IPS DF 4.7 (cell line): ENCODE results near the gene CTIF.

Experiments
- DNase-seq: peaks from one replicate; pipeline ENCODE4 v3.0.0-alpha.2; 2013; ENCODE audit warnings: low spot score; ENCODE audit errors: extremely low read depth

The CTIF gene

DNA sequence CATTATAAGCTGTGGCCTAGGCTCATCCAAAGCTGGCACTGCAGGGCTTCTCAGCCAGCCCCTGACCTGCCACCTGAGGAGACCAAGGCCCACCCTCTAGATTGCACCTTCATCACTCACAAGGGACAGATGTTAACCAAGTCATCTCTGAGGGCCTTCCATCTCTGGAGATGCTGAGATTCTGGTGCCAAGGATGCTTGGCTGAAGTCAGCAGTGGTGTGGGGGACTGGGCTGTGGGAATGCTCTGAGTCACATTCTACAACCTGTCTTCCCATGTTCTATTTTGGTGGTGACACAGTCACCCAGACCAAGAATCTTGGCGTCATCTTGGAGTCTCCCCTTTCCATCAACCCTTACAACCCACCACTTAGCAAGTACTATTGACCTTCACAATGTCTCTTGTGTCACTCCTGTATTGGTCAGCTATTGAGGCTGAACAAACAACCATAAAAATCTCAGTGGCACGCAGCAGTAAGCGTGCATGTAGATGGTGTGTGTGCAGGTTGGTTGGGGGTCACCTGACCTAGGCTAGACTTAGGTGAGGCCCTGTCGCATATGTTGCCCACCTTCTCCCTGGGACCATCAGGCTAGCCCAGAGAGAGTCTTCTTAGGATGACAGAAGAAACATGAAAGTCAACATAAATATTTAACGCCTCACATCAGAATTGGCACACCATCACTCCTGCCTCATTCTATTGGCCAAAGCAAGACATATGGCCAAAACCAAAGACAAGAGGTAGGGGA is 276.9 kb downstream of the CTIF start:
- DNase-seq = no peak

DNA sequence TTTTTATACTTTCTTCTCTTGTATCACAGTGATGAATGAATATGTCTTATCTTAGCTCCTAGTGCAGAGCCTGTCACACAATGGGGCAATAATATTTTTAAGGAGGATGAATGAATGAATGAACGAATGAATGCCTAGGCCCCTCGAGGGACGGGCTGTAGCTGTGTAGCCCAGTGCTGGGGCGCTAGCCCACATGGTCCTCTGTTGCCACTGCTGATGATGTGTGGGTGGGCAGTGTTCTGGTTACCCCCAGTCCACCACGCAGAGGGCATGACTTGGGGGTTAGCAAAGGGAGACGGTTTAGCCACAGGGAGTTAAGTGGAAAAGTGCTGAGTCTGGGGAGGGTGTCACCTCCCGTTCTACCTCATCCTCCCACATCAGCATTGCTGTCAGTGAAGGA is 277.7 kb downstream of the CTIF start:
- no peak for DNase-seq

DNA sequence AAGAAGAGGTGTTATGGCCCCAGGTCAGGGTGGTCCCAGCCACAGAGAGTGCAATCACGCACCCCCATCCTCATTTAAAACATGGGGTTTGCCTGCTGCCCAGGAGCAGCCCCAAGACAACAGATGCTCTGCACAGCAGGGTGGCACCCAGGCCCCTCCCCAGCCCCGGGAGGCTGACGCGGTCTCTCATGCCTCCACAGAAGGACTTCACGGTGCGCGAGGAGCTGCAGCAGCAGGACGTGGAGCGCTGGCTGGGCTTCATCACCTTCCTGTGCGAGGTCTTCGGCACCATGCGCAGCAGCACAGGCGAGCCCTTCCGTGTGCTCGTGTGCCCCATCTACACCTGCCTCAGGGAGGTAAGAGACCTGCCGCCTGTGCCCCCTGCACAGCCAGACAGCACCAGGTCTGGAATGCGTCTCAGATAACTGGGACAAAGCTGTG is 278.2 kb downstream of the CTIF start:
- no peak for DNase-seq

DNA sequence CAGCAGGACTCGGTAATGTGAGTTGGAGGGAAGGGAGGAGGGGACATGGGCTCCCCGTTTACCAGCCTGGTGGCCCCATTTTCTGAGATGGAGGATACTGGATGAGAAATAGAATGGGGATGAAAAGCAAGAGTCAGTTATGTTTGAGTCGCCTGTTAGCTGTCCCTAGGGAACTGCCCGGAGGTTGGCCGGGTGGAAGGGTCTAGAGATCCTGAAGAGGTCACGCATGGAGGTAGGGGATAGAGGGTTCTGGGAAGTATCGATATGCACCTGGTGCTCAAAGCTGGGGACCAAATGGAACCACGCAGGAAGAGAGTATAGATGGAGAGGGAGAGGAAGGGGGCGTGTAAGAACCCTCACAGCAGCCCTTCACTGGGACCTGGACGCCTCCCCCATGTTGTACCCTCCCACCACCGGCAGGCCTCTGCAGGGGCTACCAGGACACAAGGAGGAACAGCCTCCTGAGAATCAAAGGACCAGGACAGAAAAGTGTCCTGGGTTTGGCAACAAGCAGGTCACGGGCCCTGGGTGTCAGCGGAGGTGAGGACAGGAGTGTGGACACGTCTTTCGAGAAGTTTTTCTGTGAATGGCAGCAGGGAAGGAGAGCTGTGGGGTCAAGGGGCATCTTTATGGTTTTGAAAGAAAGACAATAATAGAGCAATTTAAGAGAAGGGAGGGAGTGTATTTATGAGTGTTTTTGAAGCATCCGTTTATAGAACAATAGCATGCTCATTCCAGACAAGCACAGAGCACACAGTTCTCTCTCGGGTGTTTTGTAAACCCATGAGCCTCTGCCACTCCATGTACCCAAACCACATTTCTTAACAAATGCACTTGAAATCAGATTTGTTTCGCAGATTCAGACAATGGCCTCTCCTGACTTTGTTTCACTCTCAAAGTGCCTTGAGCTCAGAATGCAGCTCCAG is 279.8 kb downstream of the CTIF start:
- DNase-seq = no peak

DNA sequence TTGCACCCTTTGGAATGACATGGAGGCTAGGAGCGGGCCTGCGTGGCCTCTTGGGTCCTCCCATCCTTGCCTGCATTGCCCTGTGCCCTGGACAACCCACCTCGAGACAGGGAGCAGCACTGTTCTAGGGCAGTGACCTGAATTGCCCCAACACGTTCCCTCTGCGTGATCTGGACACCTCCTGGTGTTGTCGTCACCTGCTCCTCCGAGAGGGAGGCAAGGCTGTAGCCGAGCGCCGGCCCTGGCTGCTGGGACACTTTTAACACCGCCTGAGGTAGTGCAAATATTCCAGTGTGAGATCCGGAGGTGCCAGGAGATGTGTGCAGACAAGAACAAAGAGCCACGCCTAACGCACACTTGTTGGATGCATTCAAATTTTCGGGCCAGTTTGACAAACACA is 280.4 kb downstream of the CTIF start:
- no peak for DNase-seq

DNA sequence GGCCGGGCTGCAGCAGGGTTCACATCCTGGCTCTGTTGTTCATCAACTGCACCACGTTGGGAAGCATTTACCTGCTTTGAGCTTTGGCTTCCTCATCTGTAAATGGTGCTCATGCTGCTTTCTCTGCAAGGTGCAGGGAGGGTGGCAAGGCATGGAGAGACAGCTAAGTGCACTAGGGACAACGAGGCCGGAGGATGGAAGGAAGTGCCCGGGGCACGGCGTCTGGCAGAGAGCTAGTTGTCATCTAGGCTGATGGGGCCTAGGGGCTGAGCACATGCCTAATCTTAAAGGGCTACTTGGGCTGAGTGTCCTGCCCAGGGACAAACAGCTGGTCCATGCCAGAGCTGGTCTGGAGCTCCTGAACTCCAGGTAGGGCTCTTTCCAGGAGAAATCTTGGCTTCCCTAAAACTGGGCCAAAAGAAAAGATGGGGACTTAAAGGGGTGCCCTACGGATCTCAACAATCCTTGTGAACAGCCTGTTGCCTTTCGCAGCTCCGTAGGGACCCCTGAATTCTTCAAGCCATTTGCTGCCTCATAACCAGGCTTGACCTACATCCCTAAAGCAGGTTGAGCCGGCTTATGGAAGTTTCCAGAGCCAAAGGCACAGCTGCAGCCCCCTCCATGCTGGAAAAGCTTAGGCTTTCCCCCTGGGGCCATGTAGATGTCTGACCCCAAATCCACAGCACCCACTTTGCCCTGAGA is 281.1 kb downstream of the CTIF start:
- DNase-seq = no peak

DNA sequence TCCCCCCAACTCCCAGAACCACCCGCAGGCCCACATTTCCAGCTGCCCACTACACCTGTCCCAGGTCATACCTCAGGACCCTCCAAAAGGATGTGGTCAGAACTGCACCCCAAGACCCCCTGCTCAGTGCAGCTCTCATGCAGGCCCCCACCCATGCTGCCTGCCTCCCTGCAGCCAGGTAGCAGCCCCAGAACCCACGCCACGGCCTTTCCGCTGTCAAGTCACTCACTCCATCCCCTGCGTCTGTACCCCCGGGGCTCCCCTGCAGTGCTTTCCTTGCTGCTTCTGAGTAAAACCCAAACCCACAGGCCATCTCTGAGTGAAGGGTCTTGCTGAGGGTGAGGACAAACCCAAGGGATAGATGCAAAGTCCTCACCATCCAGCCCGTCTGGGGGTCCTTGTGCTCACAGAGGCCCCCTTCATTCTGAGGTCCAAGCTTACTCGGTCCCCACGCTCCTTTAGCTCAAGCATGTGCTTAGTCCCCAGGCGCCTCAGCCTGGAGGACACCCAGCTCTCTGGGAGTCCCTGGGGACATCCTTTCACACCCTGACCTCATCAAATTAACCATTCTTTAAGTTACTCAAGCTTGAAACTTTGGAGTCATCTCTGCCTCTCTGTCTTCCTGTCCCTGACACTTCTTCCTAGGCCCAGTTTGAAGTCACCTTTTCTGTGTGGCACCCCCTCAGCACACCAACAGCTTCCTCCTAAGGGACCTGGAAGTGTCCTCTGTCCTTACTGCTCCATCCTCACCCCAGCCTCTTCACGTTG is 281.8 kb downstream of the CTIF start:
- DNase-seq = no peak

DNA sequence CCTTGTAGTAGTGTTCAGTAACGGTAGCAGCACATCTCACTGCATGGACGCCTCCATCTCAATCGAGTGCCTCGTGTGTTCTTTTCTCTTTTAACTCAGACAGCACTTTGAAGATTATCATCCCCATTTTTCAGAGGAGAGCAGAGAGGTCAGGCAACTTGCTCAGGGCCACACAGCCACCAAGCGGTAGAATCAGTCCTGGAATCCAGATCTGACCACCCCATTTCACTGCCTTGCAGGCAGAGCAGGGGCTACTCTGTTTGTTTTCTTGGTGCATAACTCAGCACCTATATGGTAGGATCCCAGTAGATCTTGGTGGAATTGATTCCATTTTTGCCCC is 282.4 kb downstream of the CTIF start:
- DNase-seq = no peak

DNA sequence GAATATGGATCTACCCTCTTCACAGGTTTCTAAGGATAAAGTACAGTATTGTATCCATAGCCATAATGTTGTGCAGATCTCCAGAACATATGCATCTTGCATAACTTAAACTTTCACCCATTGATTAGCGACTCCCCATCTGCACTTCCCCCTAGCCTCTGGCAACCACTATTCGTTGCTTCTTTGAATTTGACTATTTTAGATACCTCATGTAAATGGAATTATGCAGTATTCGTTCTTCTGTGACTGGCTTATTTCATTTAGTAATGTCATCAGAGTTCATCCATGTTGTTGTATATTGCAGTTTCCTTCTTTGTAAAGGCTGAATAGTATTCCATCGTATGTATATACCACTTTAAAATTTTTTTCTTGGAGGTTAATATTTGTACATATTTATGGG is 283.0 kb downstream of the CTIF start:
- DNase-seq = no peak

DNA sequence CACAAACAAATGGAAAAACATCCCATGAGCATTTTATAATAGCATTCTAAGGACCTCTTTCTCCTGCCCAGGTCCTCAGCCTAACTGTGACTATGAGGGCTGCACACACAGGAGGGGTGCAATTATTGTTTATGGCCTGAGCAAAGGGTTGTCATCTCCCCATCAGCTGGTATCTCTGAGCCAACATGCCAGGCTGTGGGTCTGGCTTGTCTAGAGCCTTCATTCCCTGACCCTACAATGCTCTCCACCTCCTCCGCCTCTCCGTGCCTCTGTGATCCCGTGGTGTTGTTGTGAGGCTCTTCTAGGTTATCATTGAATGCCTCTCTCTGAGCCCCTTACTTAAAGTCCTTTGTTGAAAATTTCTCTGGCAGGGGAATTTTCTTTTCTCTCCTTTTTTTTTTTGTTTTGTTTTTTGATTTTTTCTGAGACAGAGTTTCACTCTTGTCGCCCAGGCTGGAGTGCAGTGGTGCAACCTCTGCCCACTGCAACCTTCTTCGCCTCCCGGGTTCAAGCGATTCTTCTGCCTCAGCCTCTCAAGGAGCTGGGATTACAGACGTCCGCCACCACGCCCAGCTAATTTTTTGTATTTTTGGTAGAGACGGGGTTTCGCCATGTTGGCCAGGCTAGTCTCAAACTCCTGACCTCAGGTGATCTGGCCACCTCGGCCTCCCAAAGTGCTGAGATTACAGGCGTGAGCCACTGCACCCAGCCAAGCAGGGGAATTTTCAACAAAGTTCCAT is 285.6 kb downstream of the CTIF start:
- no peak for DNase-seq

DNA sequence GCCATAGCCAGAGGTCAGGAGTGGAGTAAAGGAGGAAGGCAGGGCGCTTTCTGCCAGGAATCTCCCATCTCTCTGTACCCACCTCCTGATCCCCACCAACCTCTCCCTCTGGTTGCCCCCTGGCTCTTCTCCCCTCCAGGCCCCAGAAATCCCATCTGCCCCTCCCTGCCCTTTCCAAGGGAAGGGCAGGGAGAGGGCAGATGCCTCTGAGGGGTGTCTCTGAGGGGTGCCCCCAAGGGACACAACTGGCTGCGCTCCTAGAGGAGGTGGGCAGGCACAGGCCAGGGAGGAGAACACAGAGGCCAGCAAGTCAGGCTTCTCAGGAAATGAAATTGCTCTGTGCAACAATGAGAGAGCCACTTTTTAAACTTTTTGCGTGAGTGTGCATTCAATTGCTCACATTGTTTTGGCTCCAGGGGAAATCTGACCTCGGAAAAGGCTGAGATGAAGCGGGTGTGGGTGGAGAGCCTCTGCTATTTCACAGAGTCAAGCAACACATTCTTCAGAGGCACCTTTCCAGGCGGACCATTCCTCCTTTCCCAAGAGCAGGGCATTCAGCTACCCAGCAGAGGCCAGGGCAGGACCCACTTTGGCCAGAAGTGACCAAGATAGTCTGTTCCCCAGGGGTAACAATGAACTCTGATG is 286.4 kb downstream of the CTIF start:
- DNase-seq = no peak

DNA sequence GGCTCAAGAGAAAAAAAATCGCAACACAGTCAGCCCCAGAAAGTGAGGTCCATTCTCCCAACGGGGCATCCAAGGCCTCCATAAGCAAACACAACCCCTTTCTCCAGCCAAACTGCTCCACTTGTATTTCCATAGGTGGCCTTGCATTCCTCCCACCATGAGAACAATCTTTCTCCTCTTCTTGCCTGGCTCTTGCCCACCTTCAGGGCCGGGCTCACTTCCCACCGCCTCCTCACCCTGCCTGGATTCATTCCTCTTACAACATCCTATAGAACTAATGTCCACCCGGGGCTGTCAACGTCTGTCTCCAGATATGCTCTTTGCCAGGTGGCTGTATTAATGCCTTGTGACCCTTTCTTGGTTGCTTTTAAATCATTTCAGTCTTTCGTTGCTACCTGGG is 287.4 kb downstream of the CTIF start:
- no peak for DNase-seq

DNA sequence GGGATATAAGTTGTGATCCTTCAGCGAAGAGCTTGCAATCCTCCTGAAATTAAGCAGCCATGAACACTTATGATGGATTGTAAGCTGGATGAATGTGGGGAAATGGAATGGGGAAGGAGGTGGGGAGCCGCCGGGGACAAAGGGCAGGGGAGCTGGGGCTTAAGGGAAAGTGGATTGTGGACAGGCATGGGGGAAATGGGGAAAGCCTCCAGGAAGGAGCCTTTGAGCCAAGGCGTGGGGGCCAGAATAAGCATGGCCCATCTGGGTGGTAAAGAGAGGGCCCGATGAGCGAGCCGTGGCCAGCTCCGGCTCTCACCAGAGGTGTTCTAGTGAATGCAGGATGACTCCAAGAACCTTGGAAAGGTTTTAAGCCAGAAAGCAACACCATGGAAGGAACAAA is 288.0 kb downstream of the CTIF start:
- no peak for DNase-seq

DNA sequence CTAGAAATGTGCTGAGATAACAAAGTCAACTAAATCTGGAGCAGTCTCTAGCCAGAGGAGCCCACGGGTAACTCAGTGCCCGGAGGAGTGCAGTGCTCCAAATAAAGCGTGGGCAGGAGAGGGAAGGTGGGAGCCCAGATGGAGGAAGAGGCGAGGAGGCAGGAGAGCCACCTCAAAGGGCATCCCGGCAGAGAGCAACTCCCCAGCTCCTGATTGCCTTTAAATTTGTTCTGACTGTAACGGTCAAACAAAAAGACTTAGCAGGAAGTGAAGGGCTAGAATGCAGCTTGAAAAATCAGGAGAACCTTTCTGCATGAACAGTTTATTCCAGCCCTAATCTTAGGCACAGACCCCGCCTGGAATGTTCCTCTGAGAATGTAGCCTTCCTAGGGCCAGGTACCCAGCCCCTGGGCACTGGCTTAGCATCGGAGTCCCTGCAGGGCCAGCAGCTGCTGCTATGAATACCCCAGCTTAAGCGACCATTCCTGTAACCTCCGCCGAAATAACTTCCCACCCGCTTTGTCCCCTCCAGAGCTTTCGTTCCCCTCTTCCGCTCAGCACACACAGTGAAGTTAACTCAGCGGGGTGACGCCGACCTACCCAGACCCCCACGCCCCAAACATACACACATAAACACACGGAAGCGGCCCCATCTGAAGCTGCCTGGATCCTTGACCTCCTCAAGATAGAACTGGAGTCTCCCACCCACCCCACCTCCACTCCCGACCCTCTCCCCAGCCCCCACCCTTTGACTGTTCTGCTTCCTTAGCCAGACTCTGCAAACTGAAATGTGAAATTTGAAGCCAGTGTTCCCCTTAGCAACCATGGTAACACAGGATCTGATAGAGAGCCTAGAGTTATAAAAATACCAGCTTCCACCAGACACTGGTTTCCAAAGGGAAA is 288.7 kb downstream of the CTIF start:
- no peak for DNase-seq

DNA sequence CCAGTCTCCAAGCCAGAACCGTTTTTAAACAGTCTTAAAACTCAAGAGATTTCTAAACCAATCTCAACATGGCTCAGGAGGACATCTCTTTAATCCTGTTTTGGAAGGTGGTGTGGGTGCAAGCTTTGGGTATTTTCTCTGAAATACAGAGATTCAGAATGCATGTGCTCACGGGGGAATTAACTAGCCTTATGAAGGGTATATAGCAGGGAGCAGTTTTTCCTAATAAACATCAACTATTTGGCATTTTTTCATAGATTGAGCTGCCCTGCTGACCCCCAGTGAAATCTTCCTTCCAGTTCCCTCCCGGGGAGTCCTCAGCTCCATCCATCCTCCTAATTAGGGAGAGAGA is 289.3 kb downstream of the CTIF start:
- DNase-seq = no peak

DNA sequence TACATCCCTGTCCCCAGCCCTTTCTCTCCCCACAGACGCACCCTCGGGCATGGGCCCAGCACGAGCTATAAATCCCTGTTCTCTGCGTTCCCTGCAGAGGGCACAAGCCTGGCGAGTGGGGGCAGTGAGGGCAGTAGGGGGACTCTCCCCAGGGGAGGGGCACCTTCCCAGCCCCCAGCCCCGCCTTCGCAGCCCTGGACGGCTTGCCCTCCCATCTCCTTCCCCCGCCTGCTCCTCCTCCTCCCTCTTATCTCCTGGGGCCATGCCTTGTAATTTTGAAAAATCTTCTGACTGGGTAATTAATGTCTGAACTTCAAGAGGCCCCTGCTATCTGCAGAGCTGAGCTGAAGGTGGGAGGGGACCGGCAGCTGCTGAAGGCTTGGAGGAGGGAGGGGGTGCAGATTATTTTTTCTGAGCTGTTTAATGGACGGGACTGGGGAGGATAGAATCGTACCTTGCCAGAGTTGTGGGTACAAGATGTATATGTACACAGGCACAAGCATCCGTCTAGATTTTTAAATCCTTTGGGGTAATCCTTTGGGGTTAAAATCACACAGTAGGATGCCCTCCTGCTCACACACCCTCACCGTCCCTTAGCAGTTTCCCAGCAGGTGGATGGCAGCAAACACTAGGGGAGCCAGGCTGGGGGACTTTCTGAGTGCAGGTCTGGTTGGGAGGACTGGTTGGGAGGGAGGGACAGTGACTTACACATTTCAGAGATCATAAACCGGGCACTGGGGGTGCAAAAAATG is 290.0 kb downstream of the CTIF start:
- DNase-seq = no peak

DNA sequence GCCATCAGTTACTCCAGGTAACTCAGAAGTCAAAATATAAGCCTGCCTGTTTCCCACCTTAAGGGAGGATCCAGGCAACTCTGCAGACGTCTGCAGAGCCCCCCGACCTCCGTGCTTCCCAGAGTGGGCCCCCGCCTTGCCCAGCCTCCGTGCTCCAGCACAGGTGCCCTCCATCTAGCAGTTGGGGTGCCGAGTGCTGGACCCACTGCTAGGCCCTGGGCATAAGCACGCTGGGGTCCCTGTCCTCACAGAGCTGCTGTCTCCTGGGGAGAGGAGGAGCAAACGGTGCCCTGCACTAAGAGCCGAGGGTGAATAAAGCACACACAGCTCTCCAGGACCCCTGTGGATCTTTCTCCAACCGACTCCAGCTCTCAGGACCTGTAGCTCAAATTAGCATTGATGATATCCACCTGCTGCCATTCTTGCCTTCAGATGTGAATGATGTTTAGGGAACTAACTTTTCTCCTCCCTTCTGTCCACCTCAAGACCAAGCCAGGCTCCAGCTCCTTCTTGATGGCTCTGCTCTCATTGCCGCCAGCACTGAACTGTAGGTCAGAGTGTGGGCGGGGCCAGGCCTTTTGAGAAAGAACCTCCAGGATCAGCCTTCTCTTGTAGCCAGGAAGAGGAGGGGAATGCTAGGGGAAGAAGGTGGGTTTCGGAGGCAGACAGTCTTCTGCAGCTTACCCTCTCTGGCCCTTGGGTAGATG is 290.8 kb downstream of the CTIF start:
- no peak for DNase-seq
